Keratinocyte (primary cell): ENCODE results near the gene ZNRD2. TPM values are rescaled to one million over a fixed set of nuclear protein-coding genes. Genes with fewer than 3 reads are reported as not detected.

Source experiments
- DNase-seq: peaks from one replicate; pipeline ENCODE4 v3.0.0-alpha.2; 2011; ENCODE audit warnings: low read depth, missing footprints, low spot score
- FAIRE-seq: peaks from 2 replicates; lab custom pipeline; 2011; peaks lifted over from hg19 to GRCh38; lab: Jason Lieb, UNC
- H2AFZ ChIP-seq: 2 replicates; pipeline ENCODE4 v1.6.0; 2012; ENCODE audit warnings: low read length, control low read depth, inconsistent platforms; ENCODE audit not compliant: control insufficient read depth
- H3K27ac ChIP-seq: 2 replicates; pipeline ENCODE4 v1.5.1; 2011; ENCODE audit warnings: low read length; ENCODE audit not compliant: control insufficient read depth, insufficient read depth
- H3K27me3 ChIP-seq: 3 replicates; pipeline ENCODE4 v1.6.0; 2011; ENCODE audit warnings: low read length; ENCODE audit not compliant: control insufficient read depth, insufficient read depth; ENCODE audit errors: extremely low read depth
- H3K36me3 ChIP-seq, 2 experiments: 2 replicates in 1 of 2; 3 replicates in 1 of 2; pipeline ENCODE4 v1.5.1; 2011; ENCODE audit warnings: low read length in 2 of 2, mild to moderate bottlenecking in 1 of 2; ENCODE audit not compliant: control insufficient read depth in 2 of 2, insufficient read depth in 2 of 2; ENCODE audit errors: extremely low read depth in 1 of 2
- H3K4me1 ChIP-seq: 3 replicates; pipeline ENCODE4 v1.5.1; 2011; ENCODE audit warnings: low read length; ENCODE audit not compliant: control insufficient read depth, insufficient read depth; ENCODE audit errors: extremely low read depth
- H3K4me2 ChIP-seq: 3 replicates; pipeline ENCODE4 v1.6.0; 2011; ENCODE audit warnings: low read depth, low read length; ENCODE audit not compliant: control insufficient read depth, insufficient read depth; ENCODE audit errors: extremely low read depth
- H3K4me3 ChIP-seq, 3 experiments: fragments of 200-600 bp in 1 of 3; sonication (generic) in 1 of 3; 2 replicates in 2 of 3; 3 replicates in 1 of 3; pipeline ENCODE4 v1.5.1; 2011 to 2016; ENCODE audit warnings: low read length in 3 of 3, mild to moderate bottlenecking in 3 of 3, control low read depth in 2 of 3, inconsistent platforms in 1 of 3, low read depth in 1 of 3, mixed read lengths in 1 of 3, mixed run types in 1 of 3, moderate library complexity in 1 of 3; ENCODE audit not compliant: control insufficient read depth in 2 of 3, insufficient read depth in 2 of 3; ENCODE audit errors: extremely low read depth in 1 of 3
- H3K79me2 ChIP-seq: 2 replicates; pipeline ENCODE4 v1.6.0; 2012; ENCODE audit warnings: low read length; ENCODE audit not compliant: control insufficient read depth, insufficient read depth
- H3K9ac ChIP-seq: 3 replicates; pipeline ENCODE4 v1.6.0; 2011; ENCODE audit warnings: low read length; ENCODE audit not compliant: control insufficient read depth, insufficient read depth; ENCODE audit errors: extremely low read depth
- H3K9me1 ChIP-seq: 3 replicates; pipeline ENCODE4 v1.6.0; 2011; ENCODE audit warnings: low read length; ENCODE audit not compliant: control insufficient read depth, insufficient read depth; ENCODE audit errors: extremely low read depth
- H3K9me3 ChIP-seq: 2 replicates; pipeline ENCODE4 v1.5.1; 2012; ENCODE audit warnings: low read depth, low read length; ENCODE audit not compliant: control insufficient read depth
- H4K20me1 ChIP-seq: 3 replicates; pipeline ENCODE4 v1.6.0; 2011; ENCODE audit warnings: low read length; ENCODE audit not compliant: control insufficient read depth, insufficient read depth; ENCODE audit errors: extremely low read depth
- EZH2 ChIP-seq: IDR thresholded peaks from one replicate; pipeline ENCODE4 v1.6.1; 2012; ENCODE audit warnings: inconsistent platforms, mild to moderate bottlenecking, low read length, moderate library complexity
- dilution Hi-C: fragments of 300-500 bp; cut with MboI; formaldehyde crosslinking; loops from one replicate; pipeline ENCODE4 v1.7.0; 2020; ENCODE audit warnings: low sequenced_read_pairs; ENCODE audit not compliant: extremely low pct_ligation_motif_present
- polyA plus RNA-seq, 5 experiments: library from polyadenylated mRNA; depleted of rRNA in 3 of 5; stranded (reverse) in 3 of 5; stranded (forward) in 1 of 5; unstranded in 1 of 5; fragments of >200 nt; gene quantifications; 1 replicate in 1 of 5; 2 replicates in 3 of 5; 3 replicates in 1 of 5; pipeline versions ENCODE4 v1.2.1 to v1.2.3, GENCODE V29; 2011 to 2012; ENCODE audit warnings: missing spikeins in 2 of 5, low read depth in 1 of 5, low replicate concordance in 1 of 5
- TF ChIP-seq, protein P1 (sequence below), 3 experiments: IDR thresholded peaks in 1 of 3; conservative IDR thresholded peaks in 1 of 3; optimal IDR thresholded peaks in 1 of 3; 2 replicates in 2 of 3; 3 replicates in 1 of 3; pipeline versions ENCODE3 to v1.5.1; 2011; ENCODE audit warnings: low read length in 3 of 3, mild to moderate bottlenecking in 3 of 3, moderate library complexity in 2 of 3, control low read depth in 1 of 3, inconsistent platforms in 1 of 3; ENCODE audit not compliant: insufficient read depth in 2 of 3; ENCODE audit errors: extremely low read depth in 1 of 3

Gene ZNRD2
- polyA plus RNA-seq, 1 donor (not counting 4 experiments of a cell fraction or from before 2014, with no cell fraction given) = 33.6 TPM

- H3K4me1 ChIP-seq = peaks cover 19% of the 10 kb centered on the region
- peaks cover 4% of the 10 kb centered on the region for H4K20me1 ChIP-seq
- dilution Hi-C loops = no loop called here
- no peak overlapping the region for H3K27ac ChIP-seq
- peaks cover 11 to 14% of the 10 kb centered on the region in 2 experiments for H3K36me3 ChIP-seq
- no peaks in the 10 kb centered on the region for H3K27me3 ChIP-seq
- FAIRE-seq (no peak), DNase-seq (no peak)
- H2AFZ ChIP-seq = no peak overlapping the region
- TF ChIP-seq EZH2 = no peak
- TF ChIP-seq, protein P1, sequence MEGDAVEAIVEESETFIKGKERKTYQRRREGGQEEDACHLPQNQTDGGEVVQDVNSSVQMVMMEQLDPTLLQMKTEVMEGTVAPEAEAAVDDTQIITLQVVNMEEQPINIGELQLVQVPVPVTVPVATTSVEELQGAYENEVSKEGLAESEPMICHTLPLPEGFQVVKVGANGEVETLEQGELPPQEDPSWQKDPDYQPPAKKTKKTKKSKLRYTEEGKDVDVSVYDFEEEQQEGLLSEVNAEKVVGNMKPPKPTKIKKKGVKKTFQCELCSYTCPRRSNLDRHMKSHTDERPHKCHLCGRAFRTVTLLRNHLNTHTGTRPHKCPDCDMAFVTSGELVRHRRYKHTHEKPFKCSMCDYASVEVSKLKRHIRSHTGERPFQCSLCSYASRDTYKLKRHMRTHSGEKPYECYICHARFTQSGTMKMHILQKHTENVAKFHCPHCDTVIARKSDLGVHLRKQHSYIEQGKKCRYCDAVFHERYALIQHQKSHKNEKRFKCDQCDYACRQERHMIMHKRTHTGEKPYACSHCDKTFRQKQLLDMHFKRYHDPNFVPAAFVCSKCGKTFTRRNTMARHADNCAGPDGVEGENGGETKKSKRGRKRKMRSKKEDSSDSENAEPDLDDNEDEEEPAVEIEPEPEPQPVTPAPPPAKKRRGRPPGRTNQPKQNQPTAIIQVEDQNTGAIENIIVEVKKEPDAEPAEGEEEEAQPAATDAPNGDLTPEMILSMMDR (optimal IDR thresholded peaks at IDR 0.05 in 1 of 3, IDR thresholded peaks at IDR 0.05 in 1 of 3, conservative IDR thresholded peaks at IDR 0.05 in 1 of 3; ENCODE audit: extremely low read depth in 1 of 3, insufficient read depth in 2 of 3, low read length in 3 of 3) = no peak
- H3K79me2 ChIP-seq = peaks cover 2% of the 10 kb centered on the region
- no peak overlapping the region for H3K9ac ChIP-seq
- H3K4me3 ChIP-seq = no peak overlapping the region
- no peaks in the 10 kb centered on the region for H3K9me3 ChIP-seq
- H3K4me2 ChIP-seq = no peak overlapping the region
- no peaks in the 10 kb centered on the region for H3K9me1 ChIP-seq
Measured at GRCh38 chr11:65580756-65581155, 10.5 kb downstream of the ZNRD2 start.

DNA sequence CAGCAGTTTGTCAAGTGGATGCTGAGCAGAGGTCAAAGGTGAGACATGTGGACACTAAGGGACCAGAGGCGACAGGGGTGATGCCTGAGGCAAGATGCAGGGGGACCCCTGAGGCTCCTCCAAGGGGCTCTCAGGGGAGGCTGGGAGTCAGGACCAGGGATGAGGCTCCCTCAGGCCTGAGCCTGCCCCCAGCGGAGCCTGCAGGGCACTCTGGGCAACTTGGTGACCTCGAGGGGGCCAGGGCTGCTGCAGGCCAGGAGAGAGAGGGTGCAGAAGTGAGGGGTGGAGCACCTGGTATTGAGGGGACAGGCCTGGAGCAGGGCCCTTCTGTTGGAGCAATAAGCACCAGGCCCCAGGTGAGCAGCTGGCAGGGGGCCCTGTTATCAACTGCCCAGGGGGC is 11.7 kb downstream of the ZNRD2 start:
- Histone ChIP-seq H4K20me1 (peaks cover 7% of the 10 kb centered on the region), H3K4me2 (no peak overlapping the region), H3K9me1 (no peaks in the 10 kb centered on the region), H3K36me3 (peaks cover 14 to 18% of the 10 kb centered on the region in 2 experiments), H2AFZ (no peak overlapping the region), H3K79me2 (no peaks in the 10 kb centered on the region), H3K9me3 (no peaks in the 10 kb centered on the region), H3K4me1 (peaks cover 10% of the 10 kb centered on the region), H3K4me3 (no peak overlapping the region), H3K27me3 (no peaks in the 10 kb centered on the region), H3K27ac (no peak overlapping the region), H3K9ac (no peak overlapping the region)
- TF ChIP-seq EZH2 = no peak
- TF ChIP-seq, protein P1 (optimal IDR thresholded peaks at IDR 0.05 in 1 of 3, IDR thresholded peaks at IDR 0.05 in 1 of 3, conservative IDR thresholded peaks at IDR 0.05 in 1 of 3; ENCODE audit: extremely low read depth in 1 of 3, insufficient read depth in 2 of 3, low read length in 3 of 3) = no peak
- dilution Hi-C loops = no loop called here
- FAIRE-seq (no peak), DNase-seq (no peak)
